22Rv1 (cell line): ENCODE measurements around the gene TAGLN3.

ENCODE experiments used
- H3K27ac ChIP-seq: fragments of 450-650 bp; 2 replicates; pipeline ENCODE4 v1.5.1; 2017
- ZFX ChIP-seq: fragments of 450-650 bp; IDR thresholded peaks from 2 replicates; pipeline ENCODE4 v1.6.1; 2017; ENCODE audit warnings: antibody characterized with exemption, borderline replicate concordance
- TF ChIP-seq, protein P1 (sequence below): fragments of 450-650 bp; IDR thresholded peaks from 2 replicates; pipeline ENCODE4 v1.5.1; 2017; ENCODE audit warnings: mild to moderate bottlenecking

The TAGLN3 gene

DNA sequence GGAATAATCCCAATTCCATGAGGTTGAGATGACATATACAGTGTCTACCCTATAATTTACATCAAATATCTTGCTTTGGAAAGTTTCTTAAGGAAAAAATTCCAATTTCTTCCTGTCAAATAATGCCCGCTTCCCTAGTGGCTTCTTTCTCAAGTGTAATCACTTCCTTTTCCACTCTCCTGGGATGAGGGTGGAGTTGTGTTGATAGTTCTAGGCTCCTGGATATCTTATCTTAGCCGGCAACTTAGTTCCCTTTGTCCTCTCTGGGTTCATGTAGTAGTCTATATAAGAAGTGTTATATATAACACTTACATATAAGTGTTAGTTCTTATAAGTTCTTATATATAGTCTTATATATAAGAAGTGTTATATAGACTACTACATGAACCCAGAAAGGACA, 10.9 kb downstream of the TAGLN3 start:
- TF ChIP-seq ZFX: no peak

DNA sequence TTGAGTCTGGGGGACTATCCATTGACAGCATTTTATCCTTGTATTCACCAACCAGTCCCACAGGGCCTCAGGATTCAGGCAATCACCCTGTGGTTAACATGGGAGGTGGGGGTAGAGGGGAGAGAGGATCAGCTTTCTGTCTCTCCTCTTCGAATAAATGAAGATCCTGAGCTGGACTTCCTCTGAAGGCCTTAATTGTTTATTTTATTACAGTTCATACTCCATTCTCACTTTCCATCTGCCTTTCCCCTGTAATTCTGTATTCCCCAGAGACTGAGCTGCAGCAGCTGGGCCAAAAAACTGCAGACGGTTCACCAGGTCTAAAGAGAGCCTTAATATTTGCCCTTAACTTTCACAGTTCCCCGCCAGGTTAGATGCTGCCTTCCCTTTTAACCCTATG, 11.9 kb downstream of the TAGLN3 start:
- no peak for TF ChIP-seq ZFX
- TF ChIP-seq, protein P1, sequence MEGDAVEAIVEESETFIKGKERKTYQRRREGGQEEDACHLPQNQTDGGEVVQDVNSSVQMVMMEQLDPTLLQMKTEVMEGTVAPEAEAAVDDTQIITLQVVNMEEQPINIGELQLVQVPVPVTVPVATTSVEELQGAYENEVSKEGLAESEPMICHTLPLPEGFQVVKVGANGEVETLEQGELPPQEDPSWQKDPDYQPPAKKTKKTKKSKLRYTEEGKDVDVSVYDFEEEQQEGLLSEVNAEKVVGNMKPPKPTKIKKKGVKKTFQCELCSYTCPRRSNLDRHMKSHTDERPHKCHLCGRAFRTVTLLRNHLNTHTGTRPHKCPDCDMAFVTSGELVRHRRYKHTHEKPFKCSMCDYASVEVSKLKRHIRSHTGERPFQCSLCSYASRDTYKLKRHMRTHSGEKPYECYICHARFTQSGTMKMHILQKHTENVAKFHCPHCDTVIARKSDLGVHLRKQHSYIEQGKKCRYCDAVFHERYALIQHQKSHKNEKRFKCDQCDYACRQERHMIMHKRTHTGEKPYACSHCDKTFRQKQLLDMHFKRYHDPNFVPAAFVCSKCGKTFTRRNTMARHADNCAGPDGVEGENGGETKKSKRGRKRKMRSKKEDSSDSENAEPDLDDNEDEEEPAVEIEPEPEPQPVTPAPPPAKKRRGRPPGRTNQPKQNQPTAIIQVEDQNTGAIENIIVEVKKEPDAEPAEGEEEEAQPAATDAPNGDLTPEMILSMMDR: no peak
- no peak overlapping the region for H3K27ac ChIP-seq

More for the DNA sequence above, 10.9 kb downstream of the TAGLN3 start:
- H3K27ac ChIP-seq: no peak overlapping the region

DNA sequence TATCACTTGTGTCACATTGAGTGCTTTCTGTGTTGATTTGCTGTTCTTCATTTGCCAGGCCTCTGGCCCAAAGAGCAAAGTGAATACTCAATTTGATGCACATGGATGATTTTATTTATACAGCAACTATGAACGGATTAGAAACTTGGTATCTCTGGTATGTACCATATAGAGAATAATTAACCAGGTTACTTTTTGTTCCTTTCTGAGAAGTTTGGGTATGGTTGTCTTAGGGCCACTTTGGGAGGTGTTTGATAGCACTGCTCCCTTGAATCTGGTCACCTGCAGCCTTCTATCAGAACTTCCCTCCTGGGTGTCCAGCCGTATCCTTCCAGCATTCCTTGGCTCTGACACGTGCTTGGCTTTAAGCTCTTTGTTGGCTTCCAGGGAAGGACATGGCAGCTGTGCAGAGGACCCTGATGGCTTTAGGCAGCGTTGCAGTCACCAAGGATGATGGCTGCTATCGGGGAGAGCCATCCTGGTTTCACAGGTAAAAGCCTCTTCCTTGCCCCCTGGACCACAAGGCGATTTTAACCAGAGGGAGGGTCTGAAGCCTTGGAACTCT, 12.7 kb downstream of the TAGLN3 start:
- no peak overlapping the region for H3K27ac ChIP-seq
- no peak for TF ChIP-seq ZFX
- TF ChIP-seq, protein P1: no peak

DNA sequence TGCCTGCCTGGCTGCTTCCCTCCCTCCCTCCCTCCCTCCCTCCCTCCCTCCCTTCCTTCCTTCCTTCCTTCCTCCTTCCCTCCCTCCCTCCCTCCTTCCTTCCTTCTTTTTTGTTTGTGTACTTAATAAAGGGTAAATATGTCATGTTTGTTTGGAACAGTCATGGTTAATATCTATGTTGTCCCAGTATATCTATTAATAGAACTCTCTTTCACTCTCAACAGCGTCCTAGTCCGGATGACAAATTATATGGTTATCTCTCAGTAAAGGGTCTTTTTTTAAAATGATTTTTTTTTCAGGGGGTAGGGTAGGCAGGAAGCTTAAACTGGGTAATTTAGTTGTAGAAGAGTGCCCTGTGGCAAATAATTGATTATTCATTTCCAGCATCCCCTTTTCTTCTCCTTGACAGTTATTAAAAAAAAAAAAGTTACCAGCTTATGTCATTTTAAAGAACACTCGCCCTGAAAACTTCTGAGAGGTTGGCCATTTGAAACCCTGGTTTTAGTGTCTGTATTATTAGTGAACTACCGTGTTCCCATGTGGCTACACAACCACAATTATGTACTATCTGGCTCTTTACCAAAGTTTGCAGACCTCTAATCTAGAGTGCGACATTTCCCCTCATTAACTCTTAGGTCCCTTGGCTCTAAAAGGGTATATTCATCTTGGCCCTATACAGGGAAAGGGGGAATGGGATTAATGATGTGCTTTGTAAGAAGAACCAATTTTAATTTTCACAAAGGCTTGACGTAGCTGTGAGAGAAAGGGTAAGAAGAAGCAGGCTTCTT, 13.7 kb downstream of the TAGLN3 start:
- no peak overlapping the region for H3K27ac ChIP-seq
- TF ChIP-seq, protein P1: no peak
- no peak for TF ChIP-seq ZFX

DNA sequence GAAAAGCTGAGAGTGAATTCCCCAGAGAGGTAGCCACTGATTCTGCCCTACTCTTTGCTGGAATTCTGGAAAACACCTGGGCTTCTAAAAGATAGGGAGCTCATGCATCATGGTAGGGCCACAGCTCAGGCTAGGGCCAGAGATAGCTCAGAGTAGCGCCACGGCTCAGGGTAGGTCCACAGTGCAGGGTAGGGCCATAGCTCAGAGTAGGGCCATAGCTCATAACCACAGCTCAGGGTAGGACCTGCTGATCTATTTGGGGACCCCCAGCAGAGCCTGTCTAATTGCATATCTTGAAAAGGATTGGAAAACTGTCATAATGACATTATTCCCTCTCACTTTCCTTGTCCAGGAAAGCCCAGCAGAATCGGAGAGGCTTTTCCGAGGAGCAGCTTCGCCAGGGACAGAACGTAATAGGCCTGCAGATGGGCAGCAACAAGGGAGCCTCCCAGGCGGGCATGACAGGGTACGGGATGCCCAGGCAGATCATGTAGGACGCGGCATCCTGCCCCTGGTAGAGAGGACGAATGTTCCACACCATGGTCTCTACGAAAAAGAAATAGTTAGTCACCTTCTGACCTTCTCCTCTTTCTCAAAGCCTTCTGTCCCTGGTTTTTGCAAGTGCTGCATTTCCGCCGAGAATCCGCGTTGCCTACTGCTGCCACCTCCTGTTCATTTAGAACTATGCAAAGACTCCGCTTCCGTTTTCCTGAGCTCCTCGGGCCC, 14.5 kb downstream of the TAGLN3 start:
- TF ChIP-seq, protein P1: peak; percentile 77
- no peak for TF ChIP-seq ZFX
- H3K27ac ChIP-seq: no peak overlapping the region

DNA sequence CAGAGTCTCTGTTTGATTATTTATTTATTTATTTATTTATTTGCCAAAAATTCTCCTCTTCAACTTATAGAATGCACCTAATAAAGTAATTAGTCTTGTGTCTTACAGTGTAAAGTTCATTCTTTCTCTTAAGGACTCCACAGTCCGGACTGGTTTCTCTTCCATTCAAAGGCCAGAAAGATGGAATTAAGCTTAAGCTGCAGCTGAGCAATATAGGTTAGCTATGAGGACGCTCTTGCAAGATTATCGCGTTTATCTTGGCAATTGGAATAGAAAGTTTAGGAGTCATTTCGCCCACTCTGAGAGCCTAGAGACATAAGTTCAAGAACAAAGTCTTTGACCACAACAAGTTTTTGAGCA, 15.0 kb downstream of the TAGLN3 start:
- TF ChIP-seq, protein P1: peak; percentile 43
- TF ChIP-seq ZFX: no peak
- no peak overlapping the region for H3K27ac ChIP-seq

DNA sequence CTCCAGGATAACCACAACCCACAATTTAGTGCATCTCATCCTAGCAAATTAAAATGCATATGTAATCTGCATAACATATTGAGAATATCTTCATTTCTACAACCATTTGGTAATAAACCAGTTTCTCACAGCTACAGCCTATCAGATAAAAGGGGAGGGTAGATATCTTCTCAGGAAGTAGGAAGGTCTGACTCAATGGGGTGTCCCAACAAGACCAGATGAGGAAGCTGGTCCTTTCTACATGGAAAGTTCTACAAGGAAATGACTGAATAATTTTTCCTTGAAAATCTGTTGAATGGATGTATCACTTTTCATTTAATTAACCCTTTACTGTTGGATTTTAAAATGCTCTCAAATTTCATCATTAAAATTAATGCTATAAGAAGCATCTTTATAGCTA, 18.4 kb downstream of the TAGLN3 start:
- TF ChIP-seq, protein P1: no peak
- no peak for TF ChIP-seq ZFX
- H3K27ac ChIP-seq: no peak overlapping the region
